Chondrocyte (in vitro differentiated cells): ENCODE measurements around the gene KYAT1. TPM values are rescaled to one million over a fixed set of nuclear protein-coding genes. Genes with fewer than 3 reads are reported as not detected.

Source experiments
- DNase-seq: peaks from one replicate; pipeline ENCODE4 v3.0.0; 2021; ENCODE audit warnings: mixed read lengths, low spot score
- H3K27ac Mint-ChIP-seq: one replicate; pipeline ENCODE4 v1.8.0; 2021; ENCODE audit warnings: mild to moderate bottlenecking, moderate library complexity, mixed read lengths; ENCODE audit not compliant: unreplicated experiment
- H3K27me3 Mint-ChIP-seq: 2 replicates; pipeline ENCODE4 v1.8.0; 2021; ENCODE audit warnings: low read depth, mixed read lengths
- H3K36me3 Mint-ChIP-seq: 2 replicates; pipeline ENCODE4 v1.8.0; 2021; ENCODE audit warnings: low read depth, mixed read lengths
- H3K4me1 Mint-ChIP-seq: 2 replicates; pipeline ENCODE4 v1.8.0; 2021; ENCODE audit warnings: low read depth, mild to moderate bottlenecking, mixed read lengths
- H3K4me3 Mint-ChIP-seq: one replicate; pipeline ENCODE4 v1.8.0; 2021; ENCODE audit warnings: mild to moderate bottlenecking, moderate library complexity, mixed read lengths; ENCODE audit not compliant: unreplicated experiment
- H3K9me3 Mint-ChIP-seq: 2 replicates; pipeline ENCODE4 v1.8.0; 2021; ENCODE audit warnings: low read depth, mixed read lengths
- total RNA-seq: library from RNA; stranded (reverse); gene quantifications from 3 replicates; pipeline ENCODE4 v1.2.1, GENCODE V29; 2021
- TF ChIP-seq, protein P1 (sequence below): fragments of 200-600 bp; sonication (generic); IDR thresholded peaks from 2 replicates; pipeline ENCODE4 v1.5.0; 2021; ENCODE audit warnings: antibody characterized with exemption, mild to moderate bottlenecking, moderate library complexity

Gene KYAT1
- total RNA-seq, 1 donor from 2014 or later = 3.6 TPM

- Mint-ChIP-seq H3K9me3 (no peaks in the 10 kb centered on the region), H3K27me3 (no peaks in the 10 kb centered on the region), H3K27ac (no peak overlapping the region), H3K4me3 (no peak overlapping the region), H3K36me3 (peaks cover 8% of the 10 kb centered on the region), H3K4me1 (no peaks in the 10 kb centered on the region)
- DNase-seq = no peak
- TF ChIP-seq, protein P1, sequence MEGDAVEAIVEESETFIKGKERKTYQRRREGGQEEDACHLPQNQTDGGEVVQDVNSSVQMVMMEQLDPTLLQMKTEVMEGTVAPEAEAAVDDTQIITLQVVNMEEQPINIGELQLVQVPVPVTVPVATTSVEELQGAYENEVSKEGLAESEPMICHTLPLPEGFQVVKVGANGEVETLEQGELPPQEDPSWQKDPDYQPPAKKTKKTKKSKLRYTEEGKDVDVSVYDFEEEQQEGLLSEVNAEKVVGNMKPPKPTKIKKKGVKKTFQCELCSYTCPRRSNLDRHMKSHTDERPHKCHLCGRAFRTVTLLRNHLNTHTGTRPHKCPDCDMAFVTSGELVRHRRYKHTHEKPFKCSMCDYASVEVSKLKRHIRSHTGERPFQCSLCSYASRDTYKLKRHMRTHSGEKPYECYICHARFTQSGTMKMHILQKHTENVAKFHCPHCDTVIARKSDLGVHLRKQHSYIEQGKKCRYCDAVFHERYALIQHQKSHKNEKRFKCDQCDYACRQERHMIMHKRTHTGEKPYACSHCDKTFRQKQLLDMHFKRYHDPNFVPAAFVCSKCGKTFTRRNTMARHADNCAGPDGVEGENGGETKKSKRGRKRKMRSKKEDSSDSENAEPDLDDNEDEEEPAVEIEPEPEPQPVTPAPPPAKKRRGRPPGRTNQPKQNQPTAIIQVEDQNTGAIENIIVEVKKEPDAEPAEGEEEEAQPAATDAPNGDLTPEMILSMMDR = no peak
Measured at GRCh38 chr9:128810873-128811272, 70.9 kb downstream of the KYAT1 start.

DNA sequence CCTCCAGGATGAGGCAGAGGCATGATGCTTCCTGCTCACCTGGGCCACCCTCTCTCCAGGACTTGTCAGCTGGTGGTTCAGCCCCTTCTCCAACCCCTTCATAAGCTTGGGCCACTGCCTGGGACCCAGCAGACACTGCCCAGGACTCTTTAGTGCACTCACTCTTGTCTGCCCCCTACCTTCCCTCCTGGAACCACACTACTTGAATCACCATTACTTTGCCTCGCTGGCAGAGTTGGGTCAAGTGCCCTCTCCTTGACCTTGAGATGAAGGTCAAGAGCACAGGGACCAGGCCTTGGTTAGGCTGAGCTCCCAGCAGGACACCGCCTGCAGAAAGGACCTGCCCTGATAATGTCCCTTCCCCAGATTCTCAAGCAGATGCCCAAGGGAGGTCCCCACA is 71.9 kb downstream of the KYAT1 start:
- Mint-ChIP-seq H3K36me3 (peaks cover 13% of the 10 kb centered on the region), H3K4me3 (no peak overlapping the region), H3K9me3 (no peaks in the 10 kb centered on the region), H3K27ac (no peak overlapping the region), H3K4me1 (no peaks in the 10 kb centered on the region), H3K27me3 (no peaks in the 10 kb centered on the region)
- DNase-seq = no peak
- TF ChIP-seq, protein P1 = peak; percentile 11

- Mint-ChIP-seq H3K4me3 (no peak overlapping the region), H3K4me1 (no peaks in the 10 kb centered on the region), H3K27me3 (no peaks in the 10 kb centered on the region)
Measured at GRCh38 chr9:128809036-128809599, 72.6 kb downstream of the KYAT1 start.

DNA sequence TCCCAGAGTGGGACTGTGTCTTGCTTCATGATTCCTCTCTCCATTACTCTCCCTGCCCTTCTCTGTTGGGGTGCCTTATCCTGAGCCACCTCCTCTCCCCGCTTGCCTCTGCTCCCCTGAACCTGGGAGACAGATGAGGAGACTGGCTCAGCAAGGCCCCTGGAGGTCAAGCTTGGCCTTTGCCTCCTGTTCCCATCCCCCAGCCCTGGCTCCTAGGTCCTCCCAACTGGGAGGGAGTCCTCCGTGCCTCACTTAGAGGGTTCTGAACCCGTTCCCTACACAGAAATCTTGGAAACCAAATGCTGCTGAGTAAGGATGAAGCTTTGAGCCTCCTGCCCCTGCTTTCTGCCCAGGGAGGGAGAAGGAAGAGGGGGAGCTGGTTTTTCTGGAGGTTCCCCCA is 73.2 kb downstream of the KYAT1 start:
- no peak for DNase-seq
- TF ChIP-seq, protein P1 = no peak
- Mint-ChIP-seq H3K27ac (no peak overlapping the region), H3K4me3 (no peak overlapping the region), H3K27me3 (no peaks in the 10 kb centered on the region), H3K4me1 (no peaks in the 10 kb centered on the region), H3K36me3 (peaks cover 15% of the 10 kb centered on the region), H3K9me3 (no peaks in the 10 kb centered on the region)

More at GRCh38 chr9:128809036-128809599, 72.6 kb downstream of the KYAT1 start:
- Mint-ChIP-seq H3K9me3 (no peaks in the 10 kb centered on the region), H3K36me3 (peaks cover 13% of the 10 kb centered on the region), H3K27ac (no peak overlapping the region)
- TF ChIP-seq, protein P1 = no peak
- no peak for DNase-seq

DNA sequence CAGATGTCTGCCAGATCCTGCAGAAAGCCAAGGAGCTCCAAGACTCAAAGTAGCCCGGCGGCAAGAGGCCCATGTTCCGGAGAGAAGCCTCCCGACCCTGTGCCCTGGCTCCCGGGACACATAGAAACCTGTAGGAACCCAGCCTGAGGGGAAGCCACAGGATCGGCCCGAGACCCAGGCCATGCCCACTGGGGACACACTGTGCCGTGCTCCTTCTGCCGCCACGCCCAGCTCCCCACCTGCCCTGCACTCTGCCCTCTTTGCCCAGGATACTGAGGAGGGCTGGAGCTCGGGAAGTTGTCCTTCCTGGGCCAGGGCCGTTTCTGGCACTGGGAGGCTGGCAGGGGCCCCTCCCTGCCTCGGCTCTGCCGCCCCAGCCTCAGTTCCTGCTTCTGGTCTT is 73.9 kb downstream of the KYAT1 start:
- no peak overlapping the region for H3K27ac Mint-ChIP-seq
- H3K4me3 Mint-ChIP-seq = no peak overlapping the region
- DNase-seq = no peak
- H3K36me3 Mint-ChIP-seq = peaks cover 23% of the 10 kb centered on the region
- H3K9me3 Mint-ChIP-seq = no peaks in the 10 kb centered on the region
- TF ChIP-seq, protein P1 = no peak
- no peaks in the 10 kb centered on the region for H3K27me3 Mint-ChIP-seq
- no peaks in the 10 kb centered on the region for H3K4me1 Mint-ChIP-seq
